ENCODE measurements around the gene NIPAL4. TPM values are rescaled to one million over a fixed set of nuclear protein-coding genes. Genes with fewer than 3 reads are reported as not detected.
A peak's percentile ranks its signal among the peaks of the same experiment; 100 is the strongest.

The NIPAL4 gene
- total RNA-seq, 2 experiments from 2014 or later = 10.1 TPM

DNA sequence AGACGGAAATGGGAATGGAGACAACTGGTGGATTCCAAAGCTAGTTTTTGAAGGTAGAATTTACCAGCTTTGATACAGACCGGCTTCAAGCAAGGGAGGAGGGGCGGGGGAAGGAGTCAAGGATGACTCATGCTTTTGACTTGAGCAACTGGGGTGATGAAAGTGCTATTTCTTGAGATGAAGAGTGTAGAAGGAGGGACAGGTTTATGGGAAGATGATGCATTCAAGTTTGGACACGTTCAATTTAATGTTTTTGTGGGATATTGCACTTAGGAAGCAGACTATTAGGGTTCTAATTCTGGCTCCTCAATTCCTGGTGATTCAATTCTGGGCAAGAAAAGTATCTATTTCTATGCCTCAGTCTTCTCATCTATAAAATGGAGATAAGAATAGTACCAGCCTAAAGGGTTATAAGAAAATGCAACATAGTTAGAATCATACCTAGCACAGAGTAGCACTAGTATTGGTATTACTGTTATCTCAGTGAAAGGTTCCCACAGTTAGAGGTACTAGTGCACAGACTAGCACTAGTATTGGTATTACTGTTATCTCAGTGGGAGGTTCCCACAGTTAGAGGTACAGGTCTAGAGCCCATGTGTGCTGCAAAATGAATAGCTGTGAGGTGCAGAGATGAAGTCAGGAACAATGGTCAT lies 4.6 kb downstream of the NIPAL4 start:
- intact Hi-C loops (cut with micrococcal nuclease) = loop anchor here (1.0 to 10.0 kb wide), 18 partner anchors 64 to 1993 kb away; partner anchors contain the start of genes HAVCR2, LSM11 and MED7
- H3K4me1 Mint-ChIP-seq (ENCODE audit: low read depth) = peaks cover 36% of the 10 kb centered on the region
- CTCF ChIA-PET = interaction anchor here (0.6 to 1.7 kb wide), 6 partner anchors 9 to 298 kb away, joined by 3 to 4 read pairs (median 3); partner anchors contain the start of gene LSM11
- peak overlapping the region; percentile 89 for H3K27ac Mint-ChIP-seq
- peaks cover 16% of the 10 kb centered on the region for H3K27me3 Mint-ChIP-seq (ENCODE audit: low read depth)
- H3K4me3 Mint-ChIP-seq = peak overlapping the region; percentile 28
- peak; percentile 92 for DNase-seq
- H3K36me3 Mint-ChIP-seq (ENCODE audit: low read depth) = peaks cover 23% of the 10 kb centered on the region
- no peaks in the 10 kb centered on the region for H3K9me3 Mint-ChIP-seq

DNA sequence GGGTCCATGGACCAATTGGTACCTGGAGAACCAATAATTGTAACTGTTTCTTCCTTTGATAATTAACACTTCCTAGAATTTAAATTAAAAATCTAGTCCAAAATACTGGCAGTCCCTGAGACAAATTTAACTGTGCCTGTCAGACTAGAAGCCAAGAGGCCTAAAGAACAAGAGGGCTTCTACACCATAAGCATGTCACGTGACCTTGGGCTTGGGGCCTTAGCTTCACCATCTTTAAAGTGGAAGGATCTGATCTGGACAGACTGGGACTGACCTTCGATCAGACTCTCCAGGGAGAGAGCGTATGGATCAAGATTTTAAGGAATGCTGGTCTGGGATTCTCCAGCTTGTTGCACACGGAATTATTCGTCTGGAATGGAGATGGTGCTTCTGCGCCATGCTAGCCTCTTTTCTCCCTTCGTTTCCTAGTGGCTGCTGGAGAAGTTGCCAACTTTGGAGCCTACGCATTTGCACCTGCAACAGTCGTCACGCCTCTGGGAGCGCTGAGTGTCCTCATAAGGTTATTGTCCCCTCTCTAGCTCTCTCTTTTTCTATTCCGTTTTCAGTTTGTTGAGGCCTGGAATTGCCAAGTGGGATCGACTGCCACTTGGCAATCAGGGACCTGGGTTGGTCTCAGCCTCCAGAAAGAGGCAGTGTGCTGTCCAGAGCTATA lies 8.4 kb downstream of the NIPAL4 start:
- intact Hi-C loops (cut with micrococcal nuclease) = loop anchor here (10.0 kb wide), 2 partner anchors 214 to 424 kb away; no protein-coding TSS in a partner anchor
- peaks cover 26% of the 10 kb centered on the region for H3K4me1 Mint-ChIP-seq (ENCODE audit: low read depth)
- H3K9me3 Mint-ChIP-seq = no peaks in the 10 kb centered on the region
- CTCF ChIA-PET = interaction anchor here (1.3 to 1.6 kb wide), 2 partner anchors 8 to 140 kb away, joined by 4 to 6 read pairs; no protein-coding TSS in a partner anchor
- H3K27me3 Mint-ChIP-seq (ENCODE audit: low read depth) = no peaks in the 10 kb centered on the region
- H3K4me3 Mint-ChIP-seq = no peak overlapping the region
- DNase-seq = no peak
- peaks cover 33% of the 10 kb centered on the region for H3K36me3 Mint-ChIP-seq (ENCODE audit: low read depth)
- no peak overlapping the region for H3K27ac Mint-ChIP-seq

DNA sequence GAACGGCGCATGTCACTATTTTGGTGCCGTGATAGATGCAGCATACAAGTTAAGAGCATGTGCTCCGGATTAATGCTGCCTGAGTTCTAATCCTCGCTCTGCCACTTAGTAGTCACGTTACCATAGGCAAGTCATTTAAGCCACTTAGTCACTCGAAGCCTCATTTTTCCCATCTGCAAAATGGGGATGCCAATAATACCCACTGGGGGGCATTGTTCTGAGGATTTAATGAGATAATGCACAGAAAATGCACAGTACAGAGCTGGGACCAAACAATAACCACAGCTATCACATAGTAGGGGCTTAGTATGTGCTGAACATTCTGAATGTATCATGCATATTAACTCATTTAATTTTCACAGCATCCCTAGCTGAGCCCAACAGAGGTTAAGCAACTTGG lies 9.1 kb downstream of the NIPAL4 start:
- peaks cover 20% of the 10 kb centered on the region for H3K4me1 Mint-ChIP-seq (ENCODE audit: low read depth)
- peak; percentile 23 for DNase-seq
- intact Hi-C loops (cut with micrococcal nuclease) = loop anchor here (10.0 kb wide), 2 partner anchors 214 to 424 kb away; no protein-coding TSS in a partner anchor
- CTCF ChIA-PET = interaction anchor here (0.6 to 3.9 kb wide), 8 partner anchors 10 to 146 kb away, joined by 3 to 76 read pairs (median 7); partner anchors contain the start of gene NIPAL4
- H3K4me3 Mint-ChIP-seq = no peak overlapping the region
- peaks cover 28% of the 10 kb centered on the region for H3K36me3 Mint-ChIP-seq (ENCODE audit: low read depth)
- no peak overlapping the region for H3K27ac Mint-ChIP-seq
- no peaks in the 10 kb centered on the region for H3K27me3 Mint-ChIP-seq (ENCODE audit: low read depth)
- H3K9me3 Mint-ChIP-seq = no peaks in the 10 kb centered on the region

DNA sequence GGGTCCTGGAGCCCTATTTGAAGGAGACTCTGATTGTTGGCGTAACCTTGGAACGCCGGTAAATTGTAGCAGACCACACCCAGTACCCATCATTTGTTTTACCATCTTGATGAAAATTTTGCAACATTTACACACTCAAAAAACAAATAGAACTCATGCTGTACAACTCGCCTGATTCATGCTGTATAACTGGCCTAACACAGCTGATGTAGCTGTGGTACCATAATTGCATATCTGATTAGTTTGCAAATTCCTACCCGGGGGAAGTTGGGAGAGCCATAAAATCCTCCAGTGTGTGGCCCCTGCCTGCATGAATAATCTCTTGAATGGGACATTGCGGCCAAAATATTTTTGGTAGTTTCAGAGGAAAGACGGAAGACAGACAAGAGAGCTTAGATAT lies 9.7 kb downstream of the NIPAL4 start:
- Mint-ChIP-seq H3K4me1 (ENCODE audit: low read depth) (peaks cover 14% of the 10 kb centered on the region), H3K27me3 (ENCODE audit: low read depth) (no peaks in the 10 kb centered on the region)
- intact Hi-C loops (cut with micrococcal nuclease) = loop anchor here (10.0 kb wide), 2 partner anchors 215 to 425 kb away; no protein-coding TSS in a partner anchor

DNA sequence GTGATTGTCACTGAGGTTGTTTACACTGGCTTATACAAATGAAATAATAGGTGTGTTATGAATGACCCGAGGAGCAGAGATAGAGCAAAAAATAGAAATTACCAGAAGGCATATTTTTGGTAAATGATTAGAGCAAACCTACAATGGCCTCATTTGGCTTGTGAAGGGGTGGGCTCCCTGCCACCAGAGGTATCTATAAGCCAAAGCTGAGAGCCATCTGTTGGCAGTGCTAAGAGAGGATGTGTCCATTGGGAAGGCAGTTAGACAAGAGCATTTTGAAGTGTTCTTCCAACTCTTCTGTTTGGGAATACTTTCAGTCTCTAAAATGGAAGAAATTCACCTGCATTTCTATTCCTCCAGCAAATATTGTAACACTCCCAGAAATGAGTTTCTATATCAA lies 10.6 kb downstream of the NIPAL4 start:
- Mint-ChIP-seq H3K9me3 (no peaks in the 10 kb centered on the region), H3K27ac (no peak overlapping the region), H3K27me3 (ENCODE audit: low read depth) (no peaks in the 10 kb centered on the region), H3K36me3 (ENCODE audit: low read depth) (peaks cover 25% of the 10 kb centered on the region), H3K4me1 (ENCODE audit: low read depth) (peaks cover 4% of the 10 kb centered on the region), H3K4me3 (no peak overlapping the region)
- intact Hi-C loops (cut with micrococcal nuclease) = loop anchor here (1.0 kb wide), 2 partner anchors 39 to 142 kb away; no protein-coding TSS in a partner anchor
- CTCF ChIA-PET = interaction anchor here (0.7 to 3.9 kb wide), 11 partner anchors 8 to 146 kb away, joined by 4 to 76 read pairs (median 8); partner anchors contain the start of gene NIPAL4
- no peak for DNase-seq

More for the DNA sequence above, 9.7 kb downstream of the NIPAL4 start:
- no peak overlapping the region for H3K4me3 Mint-ChIP-seq
- CTCF ChIA-PET = interaction anchor here (0.6 to 3.9 kb wide), 9 partner anchors 10 to 145 kb away, joined by 3 to 76 read pairs (median 6); partner anchors contain the start of gene NIPAL4
- H3K36me3 Mint-ChIP-seq (ENCODE audit: low read depth) = peaks cover 28% of the 10 kb centered on the region
- H3K9me3 Mint-ChIP-seq = no peaks in the 10 kb centered on the region
- H3K27ac Mint-ChIP-seq = no peak overlapping the region
- no peak for DNase-seq

DNA sequence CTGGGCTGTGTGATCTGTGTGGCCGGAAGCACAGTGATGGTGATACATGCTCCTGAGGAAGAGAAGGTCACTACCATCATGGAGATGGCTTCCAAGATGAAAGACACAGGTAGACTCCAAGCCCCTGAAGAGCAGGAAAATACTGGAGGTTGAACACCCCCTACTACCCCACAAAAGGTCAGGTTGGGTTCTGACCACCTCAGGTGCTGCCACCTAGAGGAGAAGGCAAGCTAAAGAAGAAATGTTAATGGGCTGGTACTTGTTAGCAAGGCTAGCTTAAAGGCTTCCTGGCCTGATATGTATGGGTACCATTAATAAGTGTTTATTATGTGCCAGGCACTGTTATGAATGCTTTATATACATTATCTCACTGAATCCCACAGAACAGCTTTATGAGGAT lies 11.7 kb downstream of the NIPAL4 start:
- peak; percentile 49 for DNase-seq
- no peaks in the 10 kb centered on the region for H3K9me3 Mint-ChIP-seq
- no peaks in the 10 kb centered on the region for H3K4me1 Mint-ChIP-seq (ENCODE audit: low read depth)
- H3K4me3 Mint-ChIP-seq = no peak overlapping the region
- CTCF ChIA-PET = interaction anchor here (0.6 to 3.9 kb wide), 29 partner anchors 9 to 346 kb away, joined by 3 to 76 read pairs (median 4); partner anchors contain the start of gene NIPAL4
- H3K27me3 Mint-ChIP-seq (ENCODE audit: low read depth) = no peaks in the 10 kb centered on the region
- intact Hi-C loops (cut with micrococcal nuclease) = loop anchor here (1.0 kb wide), 2 partner anchors 40 to 143 kb away; no protein-coding TSS in a partner anchor
- H3K36me3 Mint-ChIP-seq (ENCODE audit: low read depth) = peaks cover 16% of the 10 kb centered on the region
- no peak overlapping the region for H3K27ac Mint-ChIP-seq

DNA sequence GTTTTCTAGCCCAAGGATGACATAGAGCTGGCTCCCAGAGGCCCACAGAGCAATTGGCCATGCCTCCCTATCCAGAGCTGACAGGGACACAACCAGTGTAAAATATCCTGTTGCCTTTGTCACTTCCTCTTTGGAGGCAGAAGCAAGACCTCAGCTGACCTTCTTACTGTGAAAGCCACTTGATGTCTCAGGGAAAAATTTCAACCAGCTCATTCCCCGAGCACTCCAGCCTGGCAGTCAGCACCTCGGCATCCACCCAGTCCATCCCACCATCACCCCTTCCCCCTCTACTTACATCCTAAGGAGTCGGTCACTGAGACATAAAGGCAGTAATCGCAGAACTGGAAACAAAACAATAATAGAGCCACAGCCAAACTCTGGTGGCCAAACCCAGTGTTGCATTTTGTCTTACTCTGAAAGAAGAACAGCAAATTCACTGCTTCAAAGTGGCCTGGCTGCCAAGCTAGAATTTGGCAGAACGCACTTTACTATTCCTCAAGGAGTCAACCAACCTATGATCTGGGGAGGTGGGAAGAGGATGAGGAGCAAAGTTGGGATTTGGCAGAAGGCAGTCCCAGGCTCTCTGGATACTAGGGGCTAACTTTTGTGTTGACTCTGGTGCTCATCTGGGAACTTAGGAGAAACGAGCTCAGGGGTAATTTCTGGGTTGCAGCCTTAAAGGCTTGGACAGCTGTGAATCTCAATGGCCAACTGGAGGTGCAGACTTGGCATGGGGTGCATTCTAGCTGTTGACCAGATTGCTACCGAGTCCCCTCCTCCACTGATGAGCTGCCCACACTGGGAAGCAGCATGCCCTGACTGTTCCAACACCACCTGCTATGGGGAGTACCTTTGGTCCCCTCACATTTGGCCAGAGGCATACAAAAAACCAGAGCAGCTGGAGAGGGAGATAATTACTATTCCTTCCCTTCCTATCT lies 13.6 kb downstream of the NIPAL4 start:
- Mint-ChIP-seq H3K4me1 (ENCODE audit: low read depth) (no peaks in the 10 kb centered on the region), H3K9me3 (no peaks in the 10 kb centered on the region), H3K27me3 (ENCODE audit: low read depth) (no peaks in the 10 kb centered on the region), H3K36me3 (ENCODE audit: low read depth) (peaks cover 14% of the 10 kb centered on the region), H3K27ac (no peak overlapping the region), H3K4me3 (no peak overlapping the region)
- CTCF ChIA-PET = interaction anchor here (0.5 to 1.6 kb wide), 8 partner anchors 9 to 324 kb away, joined by 3 to 20 read pairs (median 3); no protein-coding TSS in a partner anchor
- DNase-seq = no peak
- intact Hi-C loops (cut with micrococcal nuclease) = no loop called here

DNA sequence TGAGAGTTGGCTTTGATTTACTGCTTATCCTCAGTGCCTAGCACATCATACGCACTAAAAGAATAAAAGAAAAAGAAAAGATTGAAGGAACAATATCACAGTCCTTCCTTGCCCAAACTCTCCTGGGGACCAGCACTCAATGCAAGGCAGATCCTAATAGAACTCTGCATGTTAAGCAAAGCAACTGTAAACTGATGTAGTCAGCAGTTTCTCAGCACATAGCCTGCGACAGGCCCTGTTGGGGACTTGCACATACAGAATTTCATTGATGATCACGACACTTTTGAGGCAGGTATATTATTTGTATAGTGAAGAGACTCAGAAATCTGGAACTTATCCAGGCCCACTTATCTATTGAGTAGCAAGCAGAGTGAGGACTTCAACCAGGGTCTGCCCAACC lies 15.4 kb downstream of the NIPAL4 start:
- no peaks in the 10 kb centered on the region for H3K27me3 Mint-ChIP-seq (ENCODE audit: low read depth)
- no peak overlapping the region for H3K27ac Mint-ChIP-seq
- H3K4me1 Mint-ChIP-seq (ENCODE audit: low read depth) = no peaks in the 10 kb centered on the region
- H3K36me3 Mint-ChIP-seq (ENCODE audit: low read depth) = peaks cover 16% of the 10 kb centered on the region
- CTCF ChIA-PET = interaction anchor here (1.0 to 2.9 kb wide), 6 partner anchors 9 to 148 kb away, joined by 3 to 19 read pairs (median 4); no protein-coding TSS in a partner anchor
- H3K4me3 Mint-ChIP-seq = no peak overlapping the region
- intact Hi-C loops (cut with micrococcal nuclease) = no loop called here
- no peak for DNase-seq
- no peaks in the 10 kb centered on the region for H3K9me3 Mint-ChIP-seq

DNA sequence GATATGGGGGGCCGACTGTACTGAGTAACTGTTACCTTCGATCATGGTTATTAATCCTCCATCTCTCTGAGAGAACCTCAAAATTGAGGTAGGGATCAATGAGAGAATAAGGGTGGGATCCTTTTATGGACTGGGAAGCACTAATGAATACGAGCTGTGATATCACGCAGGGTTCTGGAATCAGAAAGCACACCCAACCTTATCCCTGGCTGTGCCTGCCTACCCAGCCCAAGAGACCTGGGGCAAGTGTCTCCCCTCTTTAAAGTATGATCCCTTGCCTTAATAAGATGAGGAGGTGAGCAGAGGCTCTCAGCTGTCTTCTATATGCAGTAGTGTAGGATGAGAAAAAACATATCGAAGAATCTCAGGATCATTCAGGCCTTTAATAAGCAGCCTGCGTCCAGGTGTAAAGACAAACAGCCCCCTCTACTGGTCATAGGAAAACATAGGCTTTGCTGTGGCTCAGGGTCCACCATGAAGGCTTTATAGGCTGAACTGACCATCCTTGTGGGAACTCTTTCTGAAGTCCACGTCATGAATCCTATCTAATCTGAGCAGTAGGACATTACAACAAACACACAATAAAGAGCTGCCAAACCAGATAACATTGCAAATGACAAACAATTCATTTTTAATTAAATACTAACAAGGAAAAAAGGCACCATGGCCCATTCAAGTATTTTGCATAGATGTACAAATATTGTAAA lies 16.8 kb downstream of the NIPAL4 start:
- no peak overlapping the region for H3K27ac Mint-ChIP-seq
- no peaks in the 10 kb centered on the region for H3K27me3 Mint-ChIP-seq (ENCODE audit: low read depth)
- CTCF ChIA-PET = interaction anchor here (0.5 to 2.9 kb wide), 26 partner anchors 8 to 345 kb away, joined by 3 to 19 read pairs (median 4); partner anchors contain the start of gene NIPAL4
- no peaks in the 10 kb centered on the region for H3K9me3 Mint-ChIP-seq
- no peak overlapping the region for H3K4me3 Mint-ChIP-seq
- no peaks in the 10 kb centered on the region for H3K4me1 Mint-ChIP-seq (ENCODE audit: low read depth)
- DNase-seq = peak; percentile 59
- intact Hi-C loops (cut with micrococcal nuclease) = loop anchor here (1.0 kb wide), 4 partner anchors 45 to 266 kb away; partner anchors contain the start of gene LSM11
- H3K36me3 Mint-ChIP-seq (ENCODE audit: low read depth) = peaks cover 16% of the 10 kb centered on the region

DNA sequence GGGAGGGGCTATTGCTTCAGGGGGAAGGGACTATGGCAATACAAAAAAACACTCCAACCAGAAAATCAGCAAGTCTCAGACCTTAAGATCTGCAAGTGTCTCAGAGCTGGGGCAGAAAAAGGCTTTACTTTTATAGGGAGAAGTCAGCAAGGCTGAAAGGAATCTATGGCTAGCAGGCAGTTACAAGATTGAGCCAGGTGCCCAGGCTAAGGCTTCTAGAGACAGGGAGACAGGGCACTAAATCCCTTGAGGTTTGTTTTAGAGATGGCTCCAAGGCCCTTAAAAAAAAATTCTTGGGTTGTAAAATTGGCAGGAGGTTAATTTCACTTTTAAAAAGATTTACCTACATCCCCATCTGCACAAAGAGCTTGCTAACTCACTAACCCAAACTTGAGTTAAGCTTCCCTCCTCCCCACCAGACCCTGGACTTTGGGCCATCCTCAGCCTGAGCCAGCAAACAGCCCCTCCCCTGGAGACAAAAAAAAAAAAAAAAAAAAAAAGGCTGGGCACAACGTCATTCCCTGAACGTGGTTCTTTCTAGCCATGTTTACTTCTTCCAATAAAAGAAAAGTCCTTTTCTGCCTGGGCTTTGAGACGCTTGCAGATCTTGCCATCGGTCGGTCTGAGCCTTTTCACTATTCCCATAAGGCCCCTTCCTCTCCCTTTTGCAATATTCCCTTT lies 17.9 kb downstream of the NIPAL4 start:
- H3K4me3 Mint-ChIP-seq = no peak overlapping the region
- peaks cover 12% of the 10 kb centered on the region for H3K36me3 Mint-ChIP-seq (ENCODE audit: low read depth)
- DNase-seq = no peak
- peaks cover 2% of the 10 kb centered on the region for H3K9me3 Mint-ChIP-seq
- intact Hi-C loops (cut with micrococcal nuclease) = loop anchor here (1.0 kb wide), 4 partner anchors 46 to 265 kb away; partner anchors contain the start of gene LSM11
- H3K4me1 Mint-ChIP-seq (ENCODE audit: low read depth) = no peaks in the 10 kb centered on the region
- H3K27me3 Mint-ChIP-seq (ENCODE audit: low read depth) = no peaks in the 10 kb centered on the region
- CTCF ChIA-PET = interaction anchor here (1.0 to 2.1 kb wide), 8 partner anchors 18 to 346 kb away, joined by 3 to 11 read pairs (median 5); partner anchors contain the start of gene NIPAL4
- H3K27ac Mint-ChIP-seq = no peak overlapping the region

Measured in activated naive CD4-positive, alpha-beta T cell treated with anti-CD3 and anti-CD28 coated beads for 36 hours (primary cell).